K562 (cell line): ENCODE measurements around the gene ACSL3. TPM values are rescaled to one million over a fixed set of nuclear protein-coding genes. Genes with fewer than 3 reads are reported as not detected.

Experiments
- ARNT ChIP-seq, 2 experiments: fragments of 450-650 bp; IDR thresholded peaks; 2 replicates each; pipeline ENCODE4 v1.6.1; 2016; ENCODE audit warnings: mild to moderate bottlenecking in 1 of 2
- ATF2 ChIP-seq: sonication (generic); formaldehyde crosslinking; IDR thresholded peaks from 2 replicates; pipeline ENCODE4 v1.8.1; 2022; ENCODE audit warnings: missing genetic modification reagents
- BRD9 ChIP-seq: fragments of 450-650 bp; IDR thresholded peaks from 2 replicates; pipeline ENCODE4 v1.6.1; 2018; ENCODE audit warnings: low read depth; ENCODE audit not compliant: partially characterized antibody
- ELK3 ChIP-seq: fragments of 450-650 bp; formaldehyde crosslinking; IDR thresholded peaks from 2 replicates; pipeline ENCODE4 v1.4.0; 2020; ENCODE audit warnings: mild to moderate bottlenecking
- ERF ChIP-seq: fragments of 450-650 bp; formaldehyde crosslinking; IDR thresholded peaks from 2 replicates; pipeline ENCODE4 v1.4.0; 2020; ENCODE audit warnings: mild to moderate bottlenecking, mixed read lengths
- FOXP1 ChIP-seq: sonication (generic); formaldehyde crosslinking; IDR thresholded peaks from 2 replicates; pipeline ENCODE4 v1.8.0; 2022; ENCODE audit warnings: mild to moderate bottlenecking, missing genetic modification reagents
- FUS ChIP-seq: fragments of 200-400 bp; formaldehyde crosslinking; optimal IDR thresholded peaks from 2 replicates; pipeline ENCODE3; 2017; ENCODE audit warnings: low read depth, low read length
- MAFG ChIP-seq: fragments of 450-650 bp; conservative IDR thresholded peaks from 2 replicates; pipeline ENCODE4 v1.6.1; 2016; ENCODE audit warnings: missing genetic modification characterization, missing compliant biosample characterization
- MEF2A ChIP-seq: IDR thresholded peaks from 2 replicates; pipeline ENCODE4 v1.6.1; 2011; ENCODE audit warnings: low read depth, mild to moderate bottlenecking, low read length, moderate library complexity; ENCODE audit not compliant: control insufficient read depth
- NBN ChIP-seq: fragments of 450-650 bp; IDR thresholded peaks from 2 replicates; pipeline ENCODE4 v1.6.1; 2016; ENCODE audit warnings: low read depth, mild to moderate bottlenecking
- PATZ1 ChIP-seq: fragments of 250-450 bp; sonication (Bioruptor Pico); IDR thresholded peaks from 2 replicates; pipeline ENCODE4 v1.5.0; 2020; ENCODE audit warnings: mild to moderate bottlenecking, borderline replicate concordance
- RBBP5 ChIP-seq: fragments of 200-600 bp; sonication (generic); IDR thresholded peaks from 2 replicates; pipeline ENCODE4 v1.6.1; 2012; ENCODE audit warnings: borderline replicate concordance, mild to moderate bottlenecking, low read length, control low read depth, inconsistent platforms; ENCODE audit not compliant: insufficient read depth, poor library complexity, severe bottlenecking
- RBM17 ChIP-seq: fragments of 200-400 bp; formaldehyde crosslinking; IDR thresholded peaks from 2 replicates; pipeline ENCODE4 v1.6.1; 2017; ENCODE audit warnings: low read depth, mild to moderate bottlenecking, low read length, borderline replicate concordance
- RBM34 ChIP-seq: fragments of 200-400 bp; formaldehyde crosslinking; IDR thresholded peaks from 2 replicates; pipeline ENCODE4 v1.6.1; 2018; ENCODE audit warnings: low read length, borderline replicate concordance; ENCODE audit not compliant: insufficient read depth
- RFX1 ChIP-seq: fragments of 450-650 bp; IDR thresholded peaks from 2 replicates; pipeline ENCODE4 v1.6.1; 2016; ENCODE audit warnings: mild to moderate bottlenecking, moderate library complexity
- SREBF2 ChIP-seq: sonication (generic); formaldehyde crosslinking; IDR thresholded peaks from 2 replicates; pipeline ENCODE4 v1.4.0; 2020; ENCODE audit warnings: mild to moderate bottlenecking, missing genetic modification reagents
- THRAP3 ChIP-seq: fragments of 450-650 bp; IDR thresholded peaks from 2 replicates; pipeline ENCODE4 v1.6.1; 2016; ENCODE audit warnings: mild to moderate bottlenecking, inconsistent platforms, borderline replicate concordance
- ZBTB11 ChIP-seq, 3 experiments: fragments of 200-800 bp in 1 of 3; fragments of 250-450 bp in 1 of 3; fragments of 450-650 bp in 1 of 3; sonication (Bioruptor Pico) in 1 of 3; sonication (Bioruptor generic) in 1 of 3; formaldehyde crosslinking in 1 of 3; IDR thresholded peaks; 2 replicates each; pipeline versions ENCODE4 v1.6.1 to v1.8.0; 2016 to 2022; ENCODE audit warnings: mild to moderate bottlenecking in 2 of 3, missing genetic modification characterization in 2 of 3, missing compliant biosample characterization in 1 of 3, moderate library complexity in 1 of 3
- ZBTB2 ChIP-seq: fragments of 450-650 bp; IDR thresholded peaks from 2 replicates; pipeline ENCODE4 v1.6.1; 2016; ENCODE audit warnings: antibody characterized with exemption
- ZNF165 ChIP-seq: fragments of 250-450 bp; sonication (Bioruptor Pico); IDR thresholded peaks from 2 replicates; pipeline ENCODE4 v1.4.0; 2020; ENCODE audit warnings: borderline replicate concordance
- polyA plus RNA-seq, 8 experiments: library from polyadenylated mRNA; depleted of rRNA in 4 of 8; stranded (reverse) in 5 of 8; unstranded in 3 of 8; fragments of >200 nt; fragmentation: Nextera tagmentation in 2 of 8; fragmentation: Illumina TruSeq in 1 of 8; extraction: Ambion mirVana in 2 of 8; extraction: Trizol in 1 of 8; gene quantifications; 2 replicates each; pipeline versions ENCODE4 v1.2.1 to v1.2.3, GENCODE V29; 2011 to 2014; ENCODE audit warnings: inconsistent platforms in 1 of 8, missing spikeins in 1 of 8
- total RNA-seq, 7 experiments: library from RNA; depleted of rRNA in 6 of 7; stranded (reverse); fragments of >200 nt in 6 of 7; fragmentation: Illumina TruSeq in 2 of 7; extraction: Trizol in 2 of 7; gene quantifications; 2 replicates each; pipeline versions ENCODE4 v1.2.1 to v1.2.3, GENCODE V29; 2011 to 2021; ENCODE audit warnings: low replicate concordance in 1 of 7

The ACSL3 gene
- total and polyA plus RNA-seq, 9 of the 15 experiments (the other 6 are each of a cell fraction or from before 2014, with no cell fraction given): 21.3 to 123 (median 85.2) TPM

- TF ChIP-seq MEF2A (peak; percentile 75), ELK3 (no peak), ZBTB11 (CRISPR knock-in tag; IDR thresholded peaks at IDR 0.05) (no peak), THRAP3 (no peak), ZBTB2 (no peak), FUS (no peak), BRD9 (no peak), MAFG (tag) (no peak), ATF2 (no peak), NBN (no peak), ARNT (IDR thresholded peaks at IDR 0.05) (0 out of 4 replicates have a peak, but pooled peaks of 1 of the 2 experiments have one; percentile 64), SREBF2 (CRISPR knock-in tag) (no peak), ERF (CRISPR knock-in tag) (no peak), RFX1 (no peak), PATZ1 (CRISPR knock-in tag) (no peak), ZNF165 (CRISPR knock-in tag) (no peak), FOXP1 (no peak), RBM17 (no peak), RBM34 (no peak), RBBP5 (no peak)
Observed at GRCh38 chr2:222830164-222830563, 30.7 kb upstream of the ACSL3 start (continued).
